ENCODE results near the gene CCDC183.

The CCDC183 gene

DNA sequence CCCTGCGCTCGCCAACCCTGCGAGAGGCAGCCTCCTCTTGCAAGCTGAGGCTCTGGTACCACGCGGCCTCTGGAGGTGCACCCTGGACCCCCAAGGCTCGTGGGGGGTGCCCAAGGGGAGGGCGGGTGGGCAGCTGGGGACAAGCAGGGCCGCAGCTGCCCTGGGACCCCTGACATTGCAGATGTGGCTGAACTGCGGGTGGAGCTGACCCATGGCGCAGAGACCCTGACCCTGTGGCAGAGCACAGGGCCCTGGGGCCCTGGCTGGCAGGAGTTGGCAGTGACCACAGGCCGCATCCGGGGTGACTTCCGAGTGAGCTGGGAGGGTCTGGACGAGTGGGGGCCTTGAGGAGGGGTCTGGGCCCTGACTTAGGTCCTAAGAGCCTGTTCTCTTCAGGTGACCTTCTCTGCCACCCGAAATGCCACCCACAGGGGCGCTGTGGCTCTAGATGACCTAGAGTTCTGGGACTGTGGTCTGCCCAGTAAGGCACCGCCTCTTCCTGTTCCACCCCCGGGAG is 57.5 kb downstream of the CCDC183 start:
- H3K27ac Mint-ChIP-seq, result no peak overlapping the region
- no peak overlapping the region for H3K4me3 Mint-ChIP-seq

DNA sequence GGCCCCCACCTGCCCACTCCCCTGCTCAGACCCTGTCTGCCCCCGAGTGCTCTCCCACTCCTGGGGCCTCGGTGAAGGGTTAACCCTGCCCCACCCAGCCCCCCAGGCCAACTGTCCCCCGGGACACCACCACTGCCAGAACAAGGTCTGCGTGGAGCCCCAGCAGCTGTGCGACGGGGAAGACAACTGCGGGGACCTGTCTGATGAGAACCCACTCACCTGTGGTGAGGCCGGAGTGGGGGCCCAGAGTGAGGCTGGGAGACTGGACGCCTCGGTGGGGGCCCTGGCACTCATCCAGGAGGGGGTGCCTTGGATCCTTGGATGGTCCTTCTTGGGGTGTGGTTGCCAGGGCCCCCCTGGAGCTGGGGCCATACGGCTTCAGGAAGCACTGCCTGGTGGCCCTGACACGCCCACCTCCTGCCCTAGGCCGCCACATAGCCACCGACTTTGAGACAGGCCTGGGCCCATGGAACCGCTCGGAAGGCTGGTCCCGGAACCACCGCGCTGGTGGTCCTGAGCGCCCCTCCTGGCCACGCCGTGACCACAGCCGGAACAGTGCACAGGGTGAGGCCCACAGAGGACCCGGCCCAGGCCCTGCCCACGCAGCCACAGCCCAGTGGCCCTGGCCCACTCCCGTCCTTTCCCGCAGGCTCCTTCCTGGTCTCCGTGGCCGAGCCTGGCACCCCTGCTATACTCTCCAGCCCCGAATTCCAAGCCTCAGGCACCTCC is 58.1 kb downstream of the CCDC183 start:
- H3K27me3 Mint-ChIP-seq, result no peaks in the 10 kb centered on the region
- H3K4me1 Mint-ChIP-seq (ENCODE audit: low read depth), result peaks cover 6% of the 10 kb centered on the region
- peaks cover 19% of the 10 kb centered on the region for H3K36me3 Mint-ChIP-seq (ENCODE audit: low read depth)
- H3K27ac Mint-ChIP-seq, result peak overlapping the region; percentile 18
- DNase-seq, result no peak
- no peak overlapping the region for H3K4me3 Mint-ChIP-seq
- no peaks in the 10 kb centered on the region for H3K9me3 Mint-ChIP-seq

More for the DNA sequence above, 57.5 kb downstream of the CCDC183 start:
- Mint-ChIP-seq H3K4me1 (ENCODE audit: low read depth) (peaks cover 6% of the 10 kb centered on the region), H3K36me3 (ENCODE audit: low read depth) (peaks cover 23% of the 10 kb centered on the region), H3K27me3 (no peaks in the 10 kb centered on the region), H3K9me3 (no peaks in the 10 kb centered on the region)
- DNase-seq, result no peak

DNA sequence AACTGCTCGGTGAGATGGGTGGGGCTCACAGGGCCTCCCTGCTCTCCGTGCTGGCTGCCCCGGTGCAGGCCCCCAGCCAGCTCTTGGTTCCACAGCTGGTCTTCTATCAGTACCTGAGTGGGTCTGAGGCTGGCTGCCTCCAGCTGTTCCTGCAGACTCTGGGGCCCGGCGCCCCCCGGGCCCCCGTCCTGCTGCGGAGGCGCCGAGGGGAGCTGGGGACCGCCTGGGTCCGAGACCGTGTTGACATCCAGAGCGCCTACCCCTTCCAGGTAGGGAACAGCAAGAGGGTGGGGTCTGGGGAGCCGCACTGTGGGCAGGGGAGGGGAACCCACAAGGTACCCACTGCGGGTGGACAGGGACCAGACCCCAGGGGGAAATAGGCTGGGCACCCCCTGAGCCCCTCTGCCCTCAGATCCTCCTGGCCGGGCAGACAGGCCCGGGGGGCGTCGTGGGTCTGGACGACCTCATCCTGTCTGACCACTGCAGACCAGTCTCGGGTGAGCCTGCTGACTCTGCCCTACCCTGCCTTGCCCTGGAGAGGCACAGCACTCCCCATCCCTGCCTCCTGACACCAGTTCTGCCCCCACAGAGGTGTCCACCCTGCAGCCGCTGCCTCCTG is 58.8 kb downstream of the CCDC183 start:
- no peaks in the 10 kb centered on the region for H3K9me3 Mint-ChIP-seq
- DNase-seq, result no peak
- H3K27ac Mint-ChIP-seq, result peak overlapping the region; percentile 18
- H3K36me3 Mint-ChIP-seq (ENCODE audit: low read depth), result peaks cover 16% of the 10 kb centered on the region
- no peak overlapping the region for H3K4me3 Mint-ChIP-seq
- H3K4me1 Mint-ChIP-seq (ENCODE audit: low read depth), result peaks cover 3% of the 10 kb centered on the region
- no peaks in the 10 kb centered on the region for H3K27me3 Mint-ChIP-seq

DNA sequence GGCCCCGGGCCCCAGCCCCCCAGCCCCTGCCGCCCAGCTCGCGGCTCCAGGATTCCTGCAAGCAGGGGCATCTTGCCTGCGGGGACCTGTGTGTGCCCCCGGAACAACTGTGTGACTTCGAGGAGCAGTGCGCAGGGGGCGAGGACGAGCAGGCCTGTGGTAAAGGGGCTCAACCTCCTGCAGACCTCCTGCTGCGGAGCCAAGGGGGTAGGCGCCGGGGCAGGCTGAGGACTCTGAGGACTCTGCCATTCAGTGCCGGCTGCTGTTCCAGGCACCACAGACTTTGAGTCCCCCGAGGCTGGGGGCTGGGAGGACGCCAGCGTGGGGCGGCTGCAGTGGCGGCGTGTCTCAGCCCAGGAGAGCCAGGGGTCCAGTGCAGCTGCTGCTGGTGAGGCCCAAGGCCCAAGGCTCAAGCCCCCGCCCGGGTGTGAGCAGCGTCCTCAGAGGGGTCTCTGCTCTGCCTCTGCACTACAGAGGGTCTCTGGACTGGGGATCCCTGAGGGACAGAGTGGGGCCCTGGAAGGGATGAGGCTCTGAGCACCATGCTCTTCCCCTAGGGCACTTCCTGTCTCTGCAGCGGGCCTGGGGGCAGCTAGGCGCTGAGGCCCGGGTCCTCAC is 59.4 kb downstream of the CCDC183 start:
- no peak overlapping the region for H3K27ac Mint-ChIP-seq
- no peak for DNase-seq
- no peaks in the 10 kb centered on the region for H3K9me3 Mint-ChIP-seq
- H3K4me1 Mint-ChIP-seq (ENCODE audit: low read depth), result no peaks in the 10 kb centered on the region
- peaks cover 16% of the 10 kb centered on the region for H3K36me3 Mint-ChIP-seq (ENCODE audit: low read depth)
- no peak overlapping the region for H3K4me3 Mint-ChIP-seq
- H3K27me3 Mint-ChIP-seq, result no peaks in the 10 kb centered on the region

DNA sequence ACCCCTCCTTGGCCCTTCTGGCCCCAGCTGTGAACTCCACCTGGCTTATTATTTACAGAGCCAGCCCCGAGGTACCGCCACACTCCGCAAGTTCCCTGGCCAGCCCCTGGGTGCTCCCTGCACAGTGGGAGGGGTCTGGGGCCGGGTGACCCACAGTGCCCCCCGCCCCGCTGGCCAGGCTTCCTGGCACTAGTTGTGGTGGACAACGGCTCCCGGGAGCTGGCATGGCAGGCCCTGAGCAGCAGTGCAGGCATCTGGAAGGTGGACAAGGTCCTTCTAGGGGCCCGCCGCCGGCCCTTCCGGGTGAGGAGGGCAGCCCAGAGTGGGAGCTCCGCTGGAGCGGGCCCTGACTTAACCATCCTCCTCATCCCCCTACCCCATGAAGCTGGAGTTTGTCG is 59.9 kb downstream of the CCDC183 start:
- no peak for DNase-seq
- no peak overlapping the region for H3K27ac Mint-ChIP-seq
- no peak overlapping the region for H3K4me3 Mint-ChIP-seq
- H3K27me3 Mint-ChIP-seq, result no peaks in the 10 kb centered on the region
- peaks cover 15% of the 10 kb centered on the region for H3K36me3 Mint-ChIP-seq (ENCODE audit: low read depth)
- H3K4me1 Mint-ChIP-seq (ENCODE audit: low read depth), result no peaks in the 10 kb centered on the region
- no peaks in the 10 kb centered on the region for H3K9me3 Mint-ChIP-seq

DNA sequence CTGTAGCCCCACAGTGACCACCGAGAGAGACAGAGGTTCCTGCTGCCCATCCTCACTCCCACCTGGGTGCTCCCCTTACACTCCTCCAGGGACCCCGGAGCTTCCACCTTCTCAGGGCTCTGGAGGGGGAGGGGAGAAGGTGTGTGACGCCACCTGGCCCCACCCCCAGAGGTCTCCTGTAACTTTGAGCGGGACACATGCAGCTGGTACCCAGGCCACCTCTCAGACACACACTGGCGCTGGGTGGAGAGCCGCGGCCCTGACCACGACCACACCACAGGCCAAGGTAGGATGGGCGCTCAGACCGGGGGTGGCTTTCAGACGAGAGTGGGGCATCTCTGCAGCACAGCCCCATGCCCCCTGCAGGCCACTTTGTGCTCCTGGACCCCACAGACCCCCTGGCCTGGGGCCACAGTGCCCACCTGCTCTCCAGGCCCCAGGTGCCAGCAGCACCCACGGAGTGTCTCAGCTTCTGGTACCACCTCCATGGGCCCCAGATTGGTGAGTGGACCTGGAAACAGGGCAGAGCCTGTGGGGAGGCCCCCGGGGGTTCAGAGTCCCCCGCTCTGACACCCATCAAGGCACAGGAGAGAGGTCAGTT is 60.5 kb downstream of the CCDC183 start:
- no peak overlapping the region for H3K4me3 Mint-ChIP-seq
- DNase-seq, result no peak
- no peaks in the 10 kb centered on the region for H3K27me3 Mint-ChIP-seq
- H3K9me3 Mint-ChIP-seq, result no peaks in the 10 kb centered on the region
- H3K27ac Mint-ChIP-seq, result no peak overlapping the region
- peaks cover 14% of the 10 kb centered on the region for H3K36me3 Mint-ChIP-seq (ENCODE audit: low read depth)
- H3K4me1 Mint-ChIP-seq (ENCODE audit: low read depth), result no peaks in the 10 kb centered on the region

DNA sequence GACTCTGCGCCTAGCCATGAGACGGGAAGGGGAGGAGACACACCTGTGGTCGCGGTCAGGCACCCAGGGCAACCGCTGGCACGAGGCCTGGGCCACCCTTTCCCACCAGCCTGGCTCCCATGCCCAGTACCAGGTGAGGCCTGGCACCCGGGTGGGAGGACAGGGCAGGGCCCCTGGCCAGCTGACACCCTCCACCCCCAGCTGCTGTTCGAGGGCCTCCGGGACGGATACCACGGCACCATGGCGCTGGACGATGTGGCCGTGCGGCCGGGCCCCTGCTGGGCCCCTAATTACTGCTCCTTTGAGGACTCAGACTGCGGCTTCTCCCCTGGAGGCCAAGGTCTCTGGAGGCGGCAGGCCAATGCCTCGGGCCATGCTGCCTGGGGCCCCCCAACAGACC is 61.0 kb downstream of the CCDC183 start:
- Mint-ChIP-seq H3K4me1 (ENCODE audit: low read depth) (no peaks in the 10 kb centered on the region), H3K27me3 (no peaks in the 10 kb centered on the region), H3K9me3 (no peaks in the 10 kb centered on the region), H3K36me3 (ENCODE audit: low read depth) (peaks cover 17% of the 10 kb centered on the region), H3K27ac (no peak overlapping the region), H3K4me3 (no peak overlapping the region)
- no peak for DNase-seq

All from activated T-cell treated with anti-CD3 and anti-CD28 coated beads, Interleukin-2, amount 50 U/mL, for 24 hours (primary cell).